GM21576 (cell line): ENCODE data around the gene AHDC1.
"Not testable (repeated sequence)": the region's sequence is repeated elsewhere in the genome, so short reads cannot be mapped to it uniquely, and the experiment has no call there.

ENCODE experiments used
- ATAC-seq: cut with Tn5 transposase; IDR thresholded peaks from one replicate; pipeline ENCODE4 v1.9.1; 2021; ENCODE audit warnings: mild to moderate bottlenecking, moderate library complexity; ENCODE audit not compliant: unreplicated experiment

Gene AHDC1

GRCh38 chr1:27634177-27634984 is 30.4 kb upstream of the AHDC1 start:
- no peak for ATAC-seq

GRCh38 chr1:27633640-27634176 is 29.8 kb upstream of the AHDC1 start:
- no peak for ATAC-seq

GRCh38 chr1:27633298-27633610 is 29.3 kb upstream of the AHDC1 start:
- no peak for ATAC-seq

- ATAC-seq: peak; percentile 26
These were observed 28.7 kb upstream of the AHDC1 start for GRCh38 chr1:27632387-27633297.

GRCh38 chr1:27630859-27631491 is 27.0 kb upstream of the AHDC1 start:
- no peak for ATAC-seq

- no peak for ATAC-seq
These were observed 24.8 kb upstream of the AHDC1 start for GRCh38 chr1:27628712-27629111.

- ATAC-seq: not testable (repeated sequence)
These were observed 23.8 kb upstream of the AHDC1 start for GRCh38 chr1:27627733-27628132.

GRCh38 chr1:27627061-27627460 is 23.1 kb upstream of the AHDC1 start:
- no peak for ATAC-seq

GRCh38 chr1:27626031-27626935 is 22.3 kb upstream of the AHDC1 start:
- no peak for ATAC-seq

- ATAC-seq: no peak
These were observed 20.7 kb upstream of the AHDC1 start for GRCh38 chr1:27624467-27625178.

- no peak for ATAC-seq
These were observed 19.6 kb upstream of the AHDC1 start for GRCh38 chr1:27623327-27624212.

GRCh38 chr1:27622828-27623227 is 18.9 kb upstream of the AHDC1 start:
- ATAC-seq: no peak

GRCh38 chr1:27621051-27621920 is 17.3 kb upstream of the AHDC1 start:
- no peak for ATAC-seq

- ATAC-seq: not testable (repeated sequence)
These were observed 16.0 kb upstream of the AHDC1 start for GRCh38 chr1:27619782-27620438.

GRCh38 chr1:27618341-27619082 is 14.6 kb upstream of the AHDC1 start:
- no peak for ATAC-seq

- ATAC-seq: no peak
These were observed 13.5 kb upstream of the AHDC1 start for GRCh38 chr1:27617420-27617819.
